Urinary bladder (tissue), 4 donors: ENCODE results near the gene GSTK1. TPM values are rescaled to one million over a fixed set of nuclear protein-coding genes. Genes with fewer than 3 reads are reported as not detected.
"Not testable (repeated sequence)": the region's sequence is repeated elsewhere in the genome, so short reads cannot be mapped to it uniquely, and the experiment has no call there.

Experiments used
- DNase-seq: peaks from one replicate; pipeline ENCODE4 v3.0.0-alpha.2; 2015; ENCODE audit errors: extremely low spot score
- H3K27ac ChIP-seq: one replicate; pipeline ENCODE4 v1.5.1; 2013; ENCODE audit warnings: low read depth, mild to moderate bottlenecking, moderate library complexity
- H3K36me3 ChIP-seq: one replicate; pipeline ENCODE4 v1.6.1; 2013; ENCODE audit warnings: mild to moderate bottlenecking, moderate library complexity; ENCODE audit not compliant: insufficient read depth
- H3K4me1 ChIP-seq: one replicate; pipeline ENCODE4 v1.6.1; 2013; ENCODE audit warnings: mild to moderate bottlenecking, moderate library complexity; ENCODE audit not compliant: insufficient read depth
- H3K4me3 ChIP-seq: one replicate; pipeline ENCODE4 v1.5.1; 2013; ENCODE audit warnings: low read depth, low read length
- WGBS: extraction: QIAGEN DNeasy Blood & Tissue Kit; methylation state at CpG from one replicate; pipeline ENCODE4 v1.1.7; 2013; 5-methylcytosine and 5-hydroxymethylcytosine counted together
- polyA plus RNA-seq: library from polyadenylated mRNA; stranded (reverse); fragments of 200-250 nt; gene quantifications from one replicate; pipeline ENCODE4 v1.2.3, GENCODE V29; 2013
- total RNA-seq: library from RNA; depleted of rRNA; stranded (reverse); fragments of >200 nt; gene quantifications from one replicate; pipeline ENCODE4 v1.2.3, GENCODE V29; 2014
- donor health status: healthy with polysubstance abuse.
- donor health status: healthy.

Gene GSTK1
- total and polyA plus RNA-seq, 2 donors = 84.8 to 139 TPM

GRCh38 chr7:143286522-143286890, 23.3 kb downstream of the GSTK1 start:
- Histone ChIP-seq H3K27ac (no peak overlapping the region), H3K4me1 (peaks cover 3% of the 10 kb centered on the region), H3K36me3 (no peaks in the 10 kb centered on the region), H3K4me3 (no peak overlapping the region)
- no peak for DNase-seq
- 90% methylated on average over 6 of the region's 6 CpGs for WGBS

- no peak for DNase-seq
- Histone ChIP-seq H3K4me1 (peaks cover 3% of the 10 kb centered on the region), H3K27ac (no peak overlapping the region), H3K36me3 (no peaks in the 10 kb centered on the region), H3K4me3 (peak overlapping the region; percentile 76)
- 76% methylated on average over 17 of the region's 17 CpGs for WGBS
Observed at GRCh38 chr7:143287339-143287934, 24.2 kb downstream of the GSTK1 start.

DNA sequence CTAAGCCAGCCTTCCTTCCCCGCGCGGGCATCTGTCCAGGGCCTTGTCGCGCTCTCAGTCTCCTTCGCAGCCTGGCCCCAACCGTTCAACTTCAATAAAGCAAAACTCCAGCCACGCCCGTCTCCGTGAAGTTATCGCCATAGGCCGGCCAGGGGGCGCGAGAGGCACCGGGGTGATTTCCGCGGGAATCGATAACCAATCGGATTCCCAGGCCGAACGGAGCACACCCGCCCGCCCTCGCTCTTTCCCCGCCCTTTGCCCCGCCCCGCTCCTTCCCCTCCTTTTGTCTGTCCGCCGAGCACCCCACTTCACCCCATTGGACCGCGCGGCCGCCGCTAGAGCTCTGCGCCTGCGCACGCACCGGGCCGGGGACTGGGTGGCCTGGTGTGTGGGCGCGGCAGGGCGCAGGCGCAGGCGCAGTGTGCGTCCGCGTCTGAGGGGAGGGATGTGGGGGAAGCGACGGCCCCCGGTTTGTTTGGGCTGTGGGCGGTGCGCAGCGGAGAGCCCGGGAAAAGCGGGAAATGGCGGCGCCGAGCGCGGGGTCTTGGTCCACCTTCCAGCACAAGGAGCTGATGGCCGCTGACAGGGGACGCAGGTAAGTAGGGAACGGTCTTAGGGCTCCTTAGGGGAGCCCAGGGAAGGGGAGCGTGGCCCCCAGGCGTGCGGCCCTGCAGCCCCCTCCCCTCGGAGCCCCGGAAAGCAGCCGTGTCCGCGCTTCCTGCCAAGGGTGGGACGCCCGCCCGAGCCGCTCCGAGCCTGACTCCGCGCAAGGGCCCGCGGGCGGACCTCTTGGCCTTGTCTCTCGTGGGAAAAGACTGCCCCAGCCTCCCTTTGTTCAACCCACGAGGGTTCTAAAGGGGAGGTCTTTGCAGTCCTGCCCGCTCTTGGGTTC, 24.9 kb downstream of the GSTK1 start, which contains the start of gene CASP2:
Gene CASP2 (plus strand): TSS at position 417 of the 892 bp plus-strand sequence. CDS start 105 bp downstream, at position 522.
- peak within 1 kb of the TSS; percentile 61 for H3K27ac ChIP-seq
- 2% methylated on average over 84 of the region's 84 CpGs for WGBS
- H3K36me3 ChIP-seq = no peaks in the 10 kb centered on the region
- peak within 1 kb of the TSS; percentile 76 for H3K4me3 ChIP-seq
- peak; percentile 91 for DNase-seq
- peaks cover 3% of the 10 kb centered on the region for H3K4me1 ChIP-seq

DNA sequence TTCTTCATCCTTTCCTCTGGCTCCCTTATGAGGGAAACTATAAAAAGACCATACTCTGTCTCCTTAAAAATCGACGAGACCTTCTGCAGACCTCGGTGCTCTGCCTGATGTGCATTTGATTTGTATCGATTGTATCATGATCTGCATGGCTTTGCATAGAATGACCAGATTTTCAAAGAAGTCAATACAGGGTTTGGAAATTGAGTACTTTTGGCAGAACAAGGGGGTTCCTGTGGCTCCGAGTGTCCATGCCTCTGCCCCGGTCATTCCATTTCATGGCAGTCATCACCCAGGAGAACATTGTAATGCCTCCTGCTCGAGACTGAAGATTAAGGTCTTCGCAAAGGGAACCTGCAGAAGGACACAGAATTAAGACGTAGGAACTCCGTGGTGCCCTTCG, 25.6 kb downstream of the GSTK1 start:
- DNase-seq = no peak
- Histone ChIP-seq H3K4me1 (peaks cover 3% of the 10 kb centered on the region), H3K4me3 (peak overlapping the region; percentile 76), H3K27ac (no peak overlapping the region), H3K36me3 (no peaks in the 10 kb centered on the region)
- WGBS = 2% methylated on average over 11 of the region's 11 CpGs

GRCh38 chr7:143289421-143289820, 26.2 kb downstream of the GSTK1 start:
- no peak overlapping the region for H3K4me3 ChIP-seq
- no peak for DNase-seq
- WGBS = 23% methylated on average over 6 of the region's 6 CpGs
- no peak overlapping the region for H3K27ac ChIP-seq
- peaks cover 3% of the 10 kb centered on the region for H3K4me1 ChIP-seq
- no peaks in the 10 kb centered on the region for H3K36me3 ChIP-seq

DNA sequence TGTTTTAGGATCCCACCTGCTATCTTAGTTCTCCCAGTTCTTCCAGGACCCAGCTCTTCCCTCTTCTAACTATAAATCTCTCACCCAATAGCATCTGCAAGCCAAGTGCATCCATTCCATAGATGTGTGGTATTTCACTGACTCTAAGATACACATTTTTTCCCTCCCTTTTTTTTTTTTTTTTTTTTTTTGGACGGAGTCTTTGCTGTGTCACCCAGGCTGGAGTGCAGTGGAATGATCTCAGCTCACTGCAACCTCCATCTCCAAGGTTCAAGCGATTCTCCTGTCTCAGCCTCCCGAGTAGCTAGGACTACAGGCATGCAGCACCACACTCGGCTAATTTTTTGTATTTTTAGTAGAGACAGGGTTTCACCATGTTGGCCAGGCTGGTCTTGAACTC, 26.6 kb downstream of the GSTK1 start:
- H3K27ac ChIP-seq, H3K36me3 ChIP-seq: not testable (repeated sequence)

DNA sequence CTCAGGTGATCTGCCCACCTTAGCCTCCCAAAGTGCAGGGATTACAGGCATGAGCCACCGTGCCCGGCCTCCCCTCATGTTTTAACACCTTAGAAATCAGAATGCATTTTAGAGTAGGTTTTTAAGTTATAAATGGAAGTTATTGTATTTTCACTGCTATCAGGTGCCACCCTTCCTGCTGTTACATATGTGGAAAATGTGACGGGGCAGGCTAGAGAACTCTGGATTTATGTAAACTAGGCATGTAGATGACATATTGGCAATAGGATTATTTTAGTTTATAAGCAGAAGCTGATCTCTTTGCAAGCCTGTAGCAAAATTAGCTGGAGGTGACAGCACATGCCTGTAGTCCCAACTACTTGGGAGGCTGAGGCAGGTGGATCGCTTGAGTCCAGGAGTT, 27.1 kb downstream of the GSTK1 start:
- no peak overlapping the region for H3K27ac ChIP-seq
- H3K36me3 ChIP-seq = peaks cover 2% of the 10 kb centered on the region
- no peak overlapping the region for H3K4me3 ChIP-seq
- DNase-seq = no peak
- peaks cover 3% of the 10 kb centered on the region for H3K4me1 ChIP-seq
- WGBS = 80% methylated on average over 4 of the region's 4 CpGs

More for the DNA sequence above, 26.6 kb downstream of the GSTK1 start:
- H3K4me3 ChIP-seq, DNase-seq, H3K4me1 ChIP-seq: not testable (repeated sequence)
- 56% methylated on average over 4 of the region's 4 CpGs for WGBS

- 93% methylated on average over 5 of the region's 5 CpGs for WGBS
- DNase-seq = no peak
- H3K36me3 ChIP-seq = peaks cover 2% of the 10 kb centered on the region
- H3K27ac ChIP-seq = no peak overlapping the region
- H3K4me3 ChIP-seq = no peak overlapping the region
- H3K4me1 ChIP-seq = peaks cover 2% of the 10 kb centered on the region
Observed at GRCh38 chr7:143292876-143293275, 29.6 kb downstream of the GSTK1 start.

DNA sequence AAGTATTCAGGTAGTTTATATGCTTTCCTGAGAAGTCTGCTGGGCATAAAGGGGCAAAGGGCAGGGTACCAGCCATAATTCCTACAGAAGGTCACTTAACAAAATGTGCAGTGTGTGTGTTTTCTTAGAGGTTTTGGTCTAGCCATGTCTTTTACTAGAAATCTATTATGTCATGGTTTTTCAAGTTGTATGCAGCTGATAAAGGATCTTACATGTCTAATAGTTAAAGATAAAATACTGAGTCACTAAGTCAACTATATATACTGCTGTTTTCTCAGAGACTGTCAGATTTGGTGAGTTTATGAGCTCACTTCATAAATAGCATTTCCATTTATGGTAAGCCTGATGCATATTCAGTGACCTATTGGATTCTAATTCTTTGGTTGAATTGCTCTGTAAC, 32.6 kb downstream of the GSTK1 start:
- H3K27ac ChIP-seq = no peak overlapping the region
- H3K4me3 ChIP-seq = no peak overlapping the region
- H3K4me1 ChIP-seq = no peaks in the 10 kb centered on the region
- no peak for DNase-seq
- peaks cover 8% of the 10 kb centered on the region for H3K36me3 ChIP-seq

DNA sequence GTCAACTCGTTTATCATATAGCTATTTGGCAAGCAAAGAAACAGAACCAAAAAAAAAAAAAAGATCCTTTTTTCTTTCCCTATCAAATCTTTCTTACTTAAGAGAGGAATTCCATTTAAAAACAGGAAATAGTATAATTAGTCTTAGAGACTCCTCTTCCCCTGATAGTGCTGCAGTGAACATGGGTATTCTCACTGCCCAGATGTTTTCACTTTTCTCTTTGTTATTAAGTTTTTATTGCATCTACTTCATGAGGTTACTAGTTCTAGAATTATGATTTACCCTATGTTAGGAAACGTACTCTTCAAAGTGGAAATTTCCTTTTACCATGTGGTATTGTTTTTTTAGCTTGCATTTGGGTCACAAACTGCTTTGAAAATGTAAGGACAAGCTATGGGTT, 33.4 kb downstream of the GSTK1 start:
- no peak for DNase-seq
- Histone ChIP-seq H3K36me3 (peaks cover 8% of the 10 kb centered on the region), H3K4me3 (no peak overlapping the region), H3K4me1 (no peaks in the 10 kb centered on the region), H3K27ac (no peak overlapping the region)
- 28% methylated on average over 2 of the region's 2 CpGs for WGBS

DNA sequence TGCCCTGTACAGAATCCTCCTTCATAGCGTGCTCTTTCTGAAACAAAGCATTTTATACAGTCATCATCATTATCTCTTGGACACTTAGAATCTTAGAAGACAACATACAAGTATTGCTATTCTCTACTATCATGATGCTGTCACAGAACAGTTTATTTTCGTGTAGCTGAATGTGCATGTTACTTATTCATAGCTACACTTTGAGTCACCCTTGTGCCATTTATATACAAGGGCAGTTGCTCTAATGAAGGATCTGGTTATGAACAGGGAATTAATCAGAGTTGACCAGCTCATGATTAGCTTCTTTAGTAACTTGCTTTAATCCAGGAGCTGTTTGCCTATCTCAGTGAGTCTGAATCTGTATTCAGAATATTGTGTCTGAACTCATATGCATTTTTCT, 36.1 kb downstream of the GSTK1 start:
- peaks cover 8% of the 10 kb centered on the region for H3K36me3 ChIP-seq
- no peak for DNase-seq

GRCh38 chr7:143299840-143300239, 36.6 kb downstream of the GSTK1 start:
- no peak overlapping the region for H3K27ac ChIP-seq
- no peak overlapping the region for H3K4me3 ChIP-seq
- WGBS = 80% methylated on average over 8 of the region's 8 CpGs
- H3K36me3 ChIP-seq = peaks cover 8% of the 10 kb centered on the region
- H3K4me1 ChIP-seq = no peaks in the 10 kb centered on the region
- no peak for DNase-seq

More for the DNA sequence above, 36.1 kb downstream of the GSTK1 start:
- 83% methylated on average over 2 of the region's 2 CpGs for WGBS
- H3K4me1 ChIP-seq = no peaks in the 10 kb centered on the region
- no peak overlapping the region for H3K27ac ChIP-seq
- H3K4me3 ChIP-seq = no peak overlapping the region

DNA sequence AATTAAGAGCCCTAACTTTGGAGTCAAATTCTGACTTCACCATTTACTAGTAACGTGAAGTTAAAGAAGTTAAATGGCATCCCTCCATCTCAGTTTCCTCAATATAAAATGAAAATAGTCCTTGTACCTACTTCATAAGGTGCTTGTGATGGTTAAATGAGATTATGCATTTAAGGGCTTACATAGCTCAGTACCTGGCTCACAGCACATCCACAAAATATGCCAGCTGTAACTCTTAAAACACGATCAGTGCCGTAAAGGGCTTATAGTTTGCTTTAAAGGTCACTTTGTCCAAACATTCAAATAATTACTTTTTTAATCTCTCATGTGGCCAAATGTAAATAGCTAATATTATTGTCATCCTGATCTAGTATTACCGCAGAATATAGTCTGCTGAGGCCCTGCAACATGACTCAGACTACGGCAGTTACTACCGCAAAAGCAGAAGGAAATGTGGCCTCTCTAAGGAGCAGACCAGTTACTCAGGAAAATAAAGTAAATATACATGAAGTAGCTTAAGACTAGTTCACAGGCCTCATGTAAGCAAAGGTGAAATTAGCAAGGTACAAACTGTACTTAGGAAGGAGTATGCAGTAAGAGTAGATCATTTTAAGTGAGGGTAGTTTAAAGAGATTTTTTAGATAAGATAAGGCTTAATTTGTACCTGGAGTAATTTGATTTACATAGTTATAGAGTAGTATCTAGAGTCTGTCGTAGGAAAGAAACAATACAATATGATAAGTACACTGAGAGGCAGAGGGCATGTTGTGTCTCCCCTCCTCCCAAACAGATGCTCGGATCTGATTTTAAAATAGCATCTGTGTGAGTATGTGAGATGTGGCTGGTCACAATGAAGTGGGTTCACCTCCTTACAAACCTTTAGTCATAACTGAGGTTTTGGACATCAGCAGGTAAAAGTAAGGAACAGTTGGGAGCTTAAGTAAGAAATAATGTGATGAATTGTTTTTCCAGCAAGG, 38.0 kb downstream of the GSTK1 start:
- Histone ChIP-seq H3K4me1 (no peaks in the 10 kb centered on the region), H3K4me3 (no peak overlapping the region), H3K36me3 (peaks cover 5% of the 10 kb centered on the region), H3K27ac (no peak overlapping the region)
- WGBS = 68% methylated on average over 8 of the region's 8 CpGs
- no peak for DNase-seq
